IPS-20b (cell line): ENCODE data around the gene ANKRD31.

Experiments
- H3K27ac ChIP-seq: one replicate; pipeline ENCODE4 v1.5.1; 2013; ENCODE audit warnings: low read length
- H3K27me3 ChIP-seq: 2 replicates; pipeline ENCODE4 v1.6.1; 2013; ENCODE audit warnings: mild to moderate bottlenecking, low read length, inconsistent platforms; ENCODE audit not compliant: insufficient read depth
- H3K36me3 ChIP-seq: 2 replicates; pipeline ENCODE4 v1.6.1; 2013; ENCODE audit warnings: low read depth, mild to moderate bottlenecking, inconsistent platforms, low read length, moderate library complexity; ENCODE audit not compliant: insufficient read depth
- H3K4me1 ChIP-seq: 2 replicates; pipeline ENCODE4 v1.6.1; 2013; ENCODE audit warnings: mild to moderate bottlenecking, control low read depth, inconsistent platforms, low read length, moderate library complexity; ENCODE audit not compliant: insufficient read depth
- H3K4me3 ChIP-seq: 2 replicates; pipeline ENCODE4 v1.5.1; 2013; ENCODE audit warnings: mild to moderate bottlenecking, low read length, inconsistent platforms
- H3K9ac ChIP-seq: 2 replicates; pipeline ENCODE4 v1.6.1; 2013; ENCODE audit warnings: low read depth, mild to moderate bottlenecking, inconsistent platforms, low read length, moderate library complexity
- H3K9me3 ChIP-seq: 2 replicates; pipeline ENCODE4 v1.6.1; 2013; ENCODE audit warnings: mild to moderate bottlenecking, low read depth, low read length, inconsistent platforms; ENCODE audit not compliant: insufficient read depth

Gene ANKRD31

GRCh38 chr5:75214928-75215327 lies 21.8 kb downstream of the ANKRD31 start:
- Histone ChIP-seq H3K27me3 (no peaks in the 10 kb centered on the region), H3K36me3 (no peaks in the 10 kb centered on the region), H3K9me3 (no peaks in the 10 kb centered on the region), H3K4me1 (no peaks in the 10 kb centered on the region), H3K27ac (no peak overlapping the region), H3K9ac (no peak overlapping the region), H3K4me3 (no peak overlapping the region)

- Histone ChIP-seq H3K27me3 (no peaks in the 10 kb centered on the region), H3K9me3 (no peaks in the 10 kb centered on the region), H3K4me1 (no peaks in the 10 kb centered on the region), H3K4me3 (no peak overlapping the region), H3K36me3 (no peaks in the 10 kb centered on the region), H3K27ac (no peak overlapping the region), H3K9ac (no peak overlapping the region)
These were observed 22.3 kb downstream of the ANKRD31 start for GRCh38 chr5:75214409-75214808.

GRCh38 chr5:75203604-75204003 lies 33.1 kb downstream of the ANKRD31 start:
- Histone ChIP-seq H3K27ac (no peak overlapping the region), H3K9ac (no peak overlapping the region), H3K9me3 (no peaks in the 10 kb centered on the region), H3K4me3 (no peak overlapping the region), H3K4me1 (no peaks in the 10 kb centered on the region), H3K36me3 (no peaks in the 10 kb centered on the region), H3K27me3 (no peaks in the 10 kb centered on the region)

- Histone ChIP-seq H3K27me3 (no peaks in the 10 kb centered on the region), H3K9ac (no peak overlapping the region), H3K4me1 (no peaks in the 10 kb centered on the region), H3K9me3 (no peaks in the 10 kb centered on the region), H3K36me3 (no peaks in the 10 kb centered on the region), H3K4me3 (no peak overlapping the region), H3K27ac (no peak overlapping the region)
These were observed 33.7 kb downstream of the ANKRD31 start for GRCh38 chr5:75202935-75203334.

- no peak overlapping the region for H3K4me3 ChIP-seq
- H3K27ac ChIP-seq, result no peak overlapping the region
- no peaks in the 10 kb centered on the region for H3K36me3 ChIP-seq
- no peak overlapping the region for H3K9ac ChIP-seq
- H3K4me1 ChIP-seq, result no peaks in the 10 kb centered on the region
- H3K9me3 ChIP-seq, result no peaks in the 10 kb centered on the region
- no peaks in the 10 kb centered on the region for H3K27me3 ChIP-seq
These were observed 35.9 kb downstream of the ANKRD31 start for GRCh38 chr5:75200776-75201175.

- Histone ChIP-seq H3K36me3 (no peaks in the 10 kb centered on the region), H3K27ac (no peak overlapping the region), H3K27me3 (no peaks in the 10 kb centered on the region), H3K4me3 (no peak overlapping the region), H3K4me1 (no peaks in the 10 kb centered on the region), H3K9me3 (no peaks in the 10 kb centered on the region), H3K9ac (no peak overlapping the region)
These were observed 36.7 kb downstream of the ANKRD31 start for GRCh38 chr5:75199946-75200345.

- Histone ChIP-seq H3K4me1 (no peaks in the 10 kb centered on the region), H3K27me3 (no peaks in the 10 kb centered on the region), H3K9me3 (no peaks in the 10 kb centered on the region), H3K36me3 (no peaks in the 10 kb centered on the region), H3K9ac (no peak overlapping the region), H3K27ac (no peak overlapping the region), H3K4me3 (no peak overlapping the region)
These were observed 37.6 kb downstream of the ANKRD31 start for GRCh38 chr5:75199071-75199470.

GRCh38 chr5:75197745-75198144 lies 38.9 kb downstream of the ANKRD31 start:
- no peaks in the 10 kb centered on the region for H3K4me1 ChIP-seq
- no peaks in the 10 kb centered on the region for H3K9me3 ChIP-seq
- H3K4me3 ChIP-seq, result no peak overlapping the region
- H3K36me3 ChIP-seq, result no peaks in the 10 kb centered on the region
- no peak overlapping the region for H3K27ac ChIP-seq
- H3K27me3 ChIP-seq, result no peaks in the 10 kb centered on the region
- H3K9ac ChIP-seq, result no peak overlapping the region

- Histone ChIP-seq H3K4me1 (no peaks in the 10 kb centered on the region), H3K4me3 (no peak overlapping the region), H3K27me3 (no peaks in the 10 kb centered on the region), H3K36me3 (no peaks in the 10 kb centered on the region), H3K27ac (no peak overlapping the region), H3K9me3 (no peaks in the 10 kb centered on the region), H3K9ac (no peak overlapping the region)
These were observed 43.9 kb downstream of the ANKRD31 start for GRCh38 chr5:75192804-75193203.

- no peaks in the 10 kb centered on the region for H3K4me1 ChIP-seq
- H3K4me3 ChIP-seq, result no peak overlapping the region
- H3K27me3 ChIP-seq, result no peaks in the 10 kb centered on the region
- H3K36me3 ChIP-seq, result no peaks in the 10 kb centered on the region
- no peak overlapping the region for H3K9ac ChIP-seq
- H3K9me3 ChIP-seq, result no peaks in the 10 kb centered on the region
- H3K27ac ChIP-seq, result no peak overlapping the region
These were observed 44.4 kb downstream of the ANKRD31 start for GRCh38 chr5:75192264-75192663.

GRCh38 chr5:75190227-75190626 lies 46.5 kb downstream of the ANKRD31 start:
- Histone ChIP-seq H3K4me3 (no peak overlapping the region), H3K4me1 (no peaks in the 10 kb centered on the region), H3K9me3 (no peaks in the 10 kb centered on the region), H3K27ac (no peak overlapping the region), H3K9ac (no peak overlapping the region), H3K27me3 (no peaks in the 10 kb centered on the region), H3K36me3 (no peaks in the 10 kb centered on the region)

- Histone ChIP-seq H3K9me3 (no peaks in the 10 kb centered on the region), H3K27me3 (no peaks in the 10 kb centered on the region), H3K27ac (no peak overlapping the region), H3K9ac (no peak overlapping the region), H3K36me3 (no peaks in the 10 kb centered on the region), H3K4me1 (no peaks in the 10 kb centered on the region), H3K4me3 (no peak overlapping the region)
These were observed 47.3 kb downstream of the ANKRD31 start for GRCh38 chr5:75189353-75189752.

- Histone ChIP-seq H3K9me3 (no peaks in the 10 kb centered on the region), H3K27me3 (no peaks in the 10 kb centered on the region), H3K4me1 (no peaks in the 10 kb centered on the region), H3K4me3 (no peak overlapping the region), H3K27ac (no peak overlapping the region), H3K36me3 (no peaks in the 10 kb centered on the region), H3K9ac (no peak overlapping the region)
These were observed 50.9 kb downstream of the ANKRD31 start for GRCh38 chr5:75185763-75186162.
